Osteoblast (primary cell): ENCODE measurements around the gene RAP1GDS1. TPM values are rescaled to one million over a fixed set of nuclear protein-coding genes. Genes with fewer than 3 reads are reported as not detected.
A peak's percentile ranks its signal among the peaks of the same experiment; 100 is the strongest.
"Not testable (repeated sequence)": the region's sequence is repeated elsewhere in the genome, so short reads cannot be mapped to it uniquely, and the experiment has no call there.

Source experiments
- DNase-seq: peaks from one replicate; pipeline ENCODE4 v3.0.0; 2011; ENCODE audit warnings: low spot score, mixed read lengths; ENCODE audit not compliant: insufficient read length; ENCODE audit errors: missing footprints
- H2AFZ ChIP-seq: 2 replicates; pipeline ENCODE4 v1.6.0; 2011; ENCODE audit warnings: mild to moderate bottlenecking, low read length
- H3K27ac ChIP-seq: 2 replicates; pipeline ENCODE4 v1.5.1; 2011; ENCODE audit warnings: mild to moderate bottlenecking, low read depth, low read length, moderate library complexity
- H3K27me3 ChIP-seq: 2 replicates; pipeline ENCODE4 v1.6.0; 2012; ENCODE audit warnings: mild to moderate bottlenecking, control low read depth, inconsistent platforms, low read length, moderate library complexity; ENCODE audit not compliant: insufficient read depth
- H3K36me3 ChIP-seq: 2 replicates; pipeline ENCODE4 v1.5.1; 2011; ENCODE audit warnings: mild to moderate bottlenecking, low read length, control low read depth, moderate library complexity; ENCODE audit not compliant: insufficient read depth
- H3K4me1 ChIP-seq: 2 replicates; pipeline ENCODE4 v1.5.1; 2011; ENCODE audit warnings: mild to moderate bottlenecking, low read length, control low read depth, moderate library complexity; ENCODE audit not compliant: insufficient read depth
- H3K4me2 ChIP-seq: 2 replicates; pipeline ENCODE4 v1.6.0; 2011; ENCODE audit warnings: mild to moderate bottlenecking, low read length; ENCODE audit not compliant: insufficient read depth
- H3K4me3 ChIP-seq: fragments of 200-600 bp; sonication (generic); 3 replicates; pipeline ENCODE4 v1.5.1; 2012; ENCODE audit warnings: mild to moderate bottlenecking, low read length, inconsistent platforms; ENCODE audit not compliant: insufficient read depth
- H3K79me2 ChIP-seq: 2 replicates; pipeline ENCODE4 v1.6.0; 2012; ENCODE audit warnings: mild to moderate bottlenecking, low read length, control low read depth, inconsistent platforms; ENCODE audit not compliant: insufficient read depth
- H3K9me3 ChIP-seq: 2 replicates; pipeline ENCODE4 v1.5.1; 2011; ENCODE audit warnings: low read depth, low read length, control low read depth
- H4K20me1 ChIP-seq: 2 replicates; pipeline ENCODE4 v1.6.0; 2012; ENCODE audit warnings: mild to moderate bottlenecking, low read length, control low read depth; ENCODE audit not compliant: insufficient read depth
- CTCF ChIP-seq: IDR thresholded peaks from 2 replicates; pipeline ENCODE4 v1.5.1; 2011; ENCODE audit warnings: mild to moderate bottlenecking, low read depth, low read length, moderate library complexity; ENCODE audit errors: extremely low read depth
- total RNA-seq: library from RNA; depleted of rRNA; stranded (reverse); fragments of >200 nt; gene quantifications from 2 replicates; pipeline ENCODE4 v1.2.3, GENCODE V29; 2012

The RAP1GDS1 gene
- total RNA-seq, 1 donor, result 60.1 TPM

- Histone ChIP-seq H3K36me3 (no peaks in the 10 kb centered on the region), H3K4me1 (peaks cover 14% of the 10 kb centered on the region), H4K20me1 (peaks cover 6% of the 10 kb centered on the region), H3K27me3 (no peaks in the 10 kb centered on the region), H3K9me3 (no peaks in the 10 kb centered on the region), H2AFZ (no peak overlapping the region), H3K27ac (no peak overlapping the region), H3K79me2 (peaks cover 29% of the 10 kb centered on the region), H3K4me2 (no peak overlapping the region), H3K4me3 (no peak overlapping the region)
- TF ChIP-seq CTCF, result no peak
- no peak for DNase-seq
These were observed 57.8 kb downstream of the RAP1GDS1 start for GRCh38 chr4:98319021-98319420.

GRCh38 chr4:98326168-98326567 is 65.0 kb downstream of the RAP1GDS1 start:
- H3K4me3 ChIP-seq, result no peak overlapping the region
- no peak overlapping the region for H3K4me2 ChIP-seq
- no peaks in the 10 kb centered on the region for H3K36me3 ChIP-seq
- no peak for TF ChIP-seq CTCF
- no peaks in the 10 kb centered on the region for H3K79me2 ChIP-seq
- H4K20me1 ChIP-seq, result no peaks in the 10 kb centered on the region
- no peaks in the 10 kb centered on the region for H3K27me3 ChIP-seq
- H2AFZ ChIP-seq, result no peak overlapping the region
- H3K4me1 ChIP-seq, result no peaks in the 10 kb centered on the region
- no peaks in the 10 kb centered on the region for H3K9me3 ChIP-seq
- H3K27ac ChIP-seq, result no peak overlapping the region
- no peak for DNase-seq

- Histone ChIP-seq H3K4me3 (no peak overlapping the region), H3K9me3 (no peaks in the 10 kb centered on the region), H3K36me3 (no peaks in the 10 kb centered on the region), H4K20me1 (no peaks in the 10 kb centered on the region), H3K4me1 (no peaks in the 10 kb centered on the region), H2AFZ (no peak overlapping the region), H3K27me3 (no peaks in the 10 kb centered on the region), H3K27ac (no peak overlapping the region), H3K79me2 (no peaks in the 10 kb centered on the region), H3K4me2 (no peak overlapping the region)
- TF ChIP-seq CTCF, result no peak
- peak; percentile 56 for DNase-seq
These were observed 66.5 kb downstream of the RAP1GDS1 start for GRCh38 chr4:98327694-98328093.

- DNase-seq, H3K4me1 ChIP-seq, H3K27me3 ChIP-seq, H2AFZ ChIP-seq, H3K27ac ChIP-seq, H3K4me2 ChIP-seq, H3K36me3 ChIP-seq, H3K9me3 ChIP-seq, H4K20me1 ChIP-seq, H3K4me3 ChIP-seq: not testable (repeated sequence)
- H3K79me2 ChIP-seq, result peaks cover 12% of the 10 kb centered on the region
These were observed 68.9 kb downstream of the RAP1GDS1 start for GRCh38 chr4:98329879-98330640.
